GM12878 (cell line): ENCODE results near the gene ETV2. TPM values are rescaled to one million over a fixed set of nuclear protein-coding genes. Genes with fewer than 3 reads are reported as not detected.

Source experiments
- ATAC-seq: fragments of 200-7000 bp; cut with Tn5 transposase; 3 replicates; pipeline ENCODE4 v1.9.1; 2020; ENCODE audit warnings: mild to moderate bottlenecking, moderate library complexity
- BruUV-seq: library from RNA; stranded (reverse); fragments of 400-500 nt; replicated peaks from 2 replicates; lab custom pipeline; 2021; lab: Mats Ljungman, UMichigan
- CTCF ChIA-PET: fragments of 300-600 bp; sonication (Branson Sonifier 250); formaldehyde crosslinking; extraction: SDS; loops from one replicate; lab custom pipeline; 2021; ENCODE audit warnings: inconsistent platforms; lab: Yijun Ruan, JAX
- POLR2A ChIA-PET: fragments of 350-600 bp; formaldehyde crosslinking; extraction: SDS; loops from one replicate; lab custom pipeline; 2021; ENCODE audit warnings: inconsistent platforms; lab: Charles Lee
- RAD21 ChIA-PET: fragments of 300-600 bp; sonication (Branson Sonifier 250); formaldehyde crosslinking; loops from one replicate; lab custom pipeline; 2023; ENCODE audit warnings: antibody characterized with exemption; ENCODE audit not compliant: unreplicated experiment; lab: Charles Lee
- SMC1A ChIA-PET: fragments of 300-600 bp; sonication (Branson Sonifier 250); formaldehyde crosslinking; loops from one replicate; lab custom pipeline; 2023; ENCODE audit not compliant: unreplicated experiment, uncharacterized antibody; lab: Charles Lee
- DNase-seq: peaks from one replicate; pipeline ENCODE4 v3.0.0-alpha.2; 2011; ENCODE audit warnings: low read depth, low spot score
- FAIRE-seq: peaks from 3 replicates; lab custom pipeline; 2011; peaks lifted over from hg19 to GRCh38; lab: Jason Lieb, UNC
- H2AFZ ChIP-seq: 2 replicates; pipeline ENCODE4 v1.6.0; 2011; ENCODE audit warnings: low read depth, low read length, control low read depth; ENCODE audit not compliant: control insufficient read depth
- H3K27ac ChIP-seq: 2 replicates; pipeline ENCODE4 v1.5.1; 2011; ENCODE audit warnings: control low read depth; ENCODE audit not compliant: control insufficient read depth, insufficient read depth
- H3K27me3 ChIP-seq, 2 experiments: replicated peaks in 1 of 2; 2 replicates each; pipeline versions ENCODE4 v1.6.0 to v1.6.1; 2011; ENCODE audit warnings: low read length in 1 of 2; ENCODE audit not compliant: control insufficient read depth in 2 of 2, insufficient read depth in 2 of 2
- H3K36me3 ChIP-seq, 2 experiments: 2 replicates each; pipeline ENCODE4 v1.5.1; 2011; ENCODE audit warnings: low read length in 1 of 2; ENCODE audit not compliant: control insufficient read depth in 2 of 2, insufficient read depth in 2 of 2
- H3K4me1 ChIP-seq: 2 replicates; pipeline ENCODE4 v1.6.1; 2011; ENCODE audit warnings: mild to moderate bottlenecking, low read length, moderate library complexity, mixed read lengths; ENCODE audit not compliant: control insufficient read depth, insufficient read depth
- H3K4me2 ChIP-seq: 2 replicates; pipeline ENCODE4 v1.6.0; 2011; ENCODE audit warnings: control low read depth; ENCODE audit not compliant: control insufficient read depth, insufficient read depth
- H3K4me3 ChIP-seq: fragments of 200-600 bp; sonication (generic); 2 replicates; pipeline ENCODE4 v1.5.1; 2016
- H3K79me2 ChIP-seq: 2 replicates; pipeline ENCODE4 v1.6.0; 2011; ENCODE audit warnings: low read length; ENCODE audit not compliant: control insufficient read depth, insufficient read depth
- H3K9ac ChIP-seq: 2 replicates; pipeline ENCODE4 v1.8.0; 2011; ENCODE audit warnings: low read length, control low read depth, mixed read lengths; ENCODE audit not compliant: control insufficient read depth, insufficient read depth
- H3K9me3 ChIP-seq: replicated peaks from 3 replicates; pipeline ENCODE4 v1.5.1; 2011; ENCODE audit warnings: mild to moderate bottlenecking, low read length; ENCODE audit not compliant: control insufficient read depth, insufficient read depth
- H4K20me1 ChIP-seq: 2 replicates; pipeline ENCODE4 v1.6.0; 2011; ENCODE audit not compliant: control insufficient read depth, insufficient read depth
- CBX3 ChIP-seq: fragments of 200-600 bp; sonication (generic); IDR thresholded peaks from 2 replicates; pipeline ENCODE4 v1.6.1; 2016; ENCODE audit warnings: low read depth, borderline replicate concordance
- CHD4 ChIP-seq: fragments of 200-600 bp; sonication (generic); IDR thresholded peaks from 2 replicates; pipeline ENCODE4 v1.6.1; 2016; ENCODE audit warnings: mild to moderate bottlenecking
- FOXK2 ChIP-seq: fragments of 450-650 bp; IDR thresholded peaks from 2 replicates; pipeline ENCODE4 v1.6.1; 2017; ENCODE audit warnings: mild to moderate bottlenecking, moderate library complexity
- NFIC ChIP-seq: IDR thresholded peaks from 2 replicates; pipeline ENCODE4 v1.6.1; 2012; ENCODE audit warnings: low read depth, mild to moderate bottlenecking, inconsistent platforms, low read length, moderate library complexity
- NR2C2 ChIP-seq: IDR thresholded peaks from 2 replicates; pipeline ENCODE4 v1.6.1; 2011; ENCODE audit warnings: borderline replicate concordance, low read depth; ENCODE audit not compliant: control insufficient read depth, insufficient read length
- POLR2AphosphoS2 ChIP-seq: IDR thresholded peaks from 2 replicates; pipeline ENCODE4 v1.6.1; 2011; ENCODE audit warnings: low read depth, mild to moderate bottlenecking, low read length, improper control_type of control experiment, moderate library complexity
- POLR2AphosphoS5 ChIP-seq: IDR thresholded peaks from 2 replicates; pipeline ENCODE4 v1.6.1; 2011; ENCODE audit warnings: mild to moderate bottlenecking, low read length, inconsistent platforms
- SMC3 ChIP-seq: IDR thresholded peaks from 2 replicates; pipeline ENCODE4 v1.6.1; 2011; ENCODE audit warnings: low read length, improper control_type of control experiment, borderline replicate concordance
- SREBF1 ChIP-seq: IDR thresholded peaks from 2 replicates; pipeline ENCODE4 v1.6.1; 2012; ENCODE audit warnings: mild to moderate bottlenecking, low read length
- SRF ChIP-seq, 2 experiments: IDR thresholded peaks; 2 replicates each; pipeline ENCODE4 v1.6.1; 2011; ENCODE audit warnings: low read depth in 2 of 2, low read length in 2 of 2, mild to moderate bottlenecking in 1 of 2, moderate library complexity in 1 of 2
- TAF1 ChIP-seq: IDR thresholded peaks from 2 replicates; pipeline ENCODE4 v1.6.1; 2011; ENCODE audit warnings: mild to moderate bottlenecking, low read depth, low read length, borderline replicate concordance
- TCF7 ChIP-seq: IDR thresholded peaks from 2 replicates; pipeline ENCODE4 v1.6.1; 2014; ENCODE audit warnings: antibody characterized with exemption, borderline replicate concordance
- WGBS: methylation state at CpG from one replicate; pipeline ENCODE4 v1.1.6; 2016; ENCODE audit warnings: low lambda C conversion rate; ENCODE audit not compliant: insufficient replicate concordance, insufficient coverage; ENCODE audit errors: missing lambda C conversion rate; 5-methylcytosine and 5-hydroxymethylcytosine counted together
- in situ Hi-C: fragments of 300-500 bp; cut with MboI; formaldehyde crosslinking; loops from 9 replicates; pipeline ENCODE4 v1.14.3; 2018; ENCODE audit warnings: mixed read lengths
- intact Hi-C: fragments of 100-400 bp; cut with micrococcal nuclease; formaldehyde crosslinking; loops from one replicate; pipeline ENCODE4 v1.14.2; 2022; ENCODE audit not compliant: unreplicated experiment
- polyA plus RNA-seq, 11 experiments: library from polyadenylated mRNA; depleted of rRNA in 4 of 11; unstranded in 6 of 11; stranded (reverse) in 5 of 11; fragments of >200 nt; fragmentation: Nextera tagmentation in 4 of 11; fragmentation: Illumina TruSeq in 1 of 11; extraction: Ambion mirVana in 4 of 11; extraction: Trizol in 1 of 11; gene quantifications; 1 replicate in 1 of 11; 2 replicates in 10 of 11; pipeline versions ENCODE4 v1.2.1 to v1.2.3, GENCODE V29; 2011 to 2016; ENCODE audit warnings: inconsistent platforms in 2 of 11, missing spikeins in 2 of 11, low read depth in 1 of 11
- total RNA-seq, 4 experiments: library from RNA; depleted of rRNA in 3 of 4; stranded (reverse); fragments of >200 nt in 3 of 4; fragmentation: Illumina TruSeq in 1 of 4; extraction: Trizol in 1 of 4; gene quantifications; 2 replicates each; pipeline versions ENCODE4 v1.2.1 to v1.2.3, GENCODE V29; 2013 to 2021
- TF ChIP-seq, protein P1 (sequence below): fragments of 450-650 bp; IDR thresholded peaks from 2 replicates; pipeline ENCODE4 v1.6.1; 2017; ENCODE audit warnings: mild to moderate bottlenecking, moderate library complexity

The ETV2 gene
- total and polyA plus RNA-seq, 10 of the 15 experiments (the other 5 are each of a cell fraction or from before 2014, with no cell fraction given) = 0.10 to 1.4 (median 0.54) TPM; not detected in 1

- TF ChIP-seq, protein P1, sequence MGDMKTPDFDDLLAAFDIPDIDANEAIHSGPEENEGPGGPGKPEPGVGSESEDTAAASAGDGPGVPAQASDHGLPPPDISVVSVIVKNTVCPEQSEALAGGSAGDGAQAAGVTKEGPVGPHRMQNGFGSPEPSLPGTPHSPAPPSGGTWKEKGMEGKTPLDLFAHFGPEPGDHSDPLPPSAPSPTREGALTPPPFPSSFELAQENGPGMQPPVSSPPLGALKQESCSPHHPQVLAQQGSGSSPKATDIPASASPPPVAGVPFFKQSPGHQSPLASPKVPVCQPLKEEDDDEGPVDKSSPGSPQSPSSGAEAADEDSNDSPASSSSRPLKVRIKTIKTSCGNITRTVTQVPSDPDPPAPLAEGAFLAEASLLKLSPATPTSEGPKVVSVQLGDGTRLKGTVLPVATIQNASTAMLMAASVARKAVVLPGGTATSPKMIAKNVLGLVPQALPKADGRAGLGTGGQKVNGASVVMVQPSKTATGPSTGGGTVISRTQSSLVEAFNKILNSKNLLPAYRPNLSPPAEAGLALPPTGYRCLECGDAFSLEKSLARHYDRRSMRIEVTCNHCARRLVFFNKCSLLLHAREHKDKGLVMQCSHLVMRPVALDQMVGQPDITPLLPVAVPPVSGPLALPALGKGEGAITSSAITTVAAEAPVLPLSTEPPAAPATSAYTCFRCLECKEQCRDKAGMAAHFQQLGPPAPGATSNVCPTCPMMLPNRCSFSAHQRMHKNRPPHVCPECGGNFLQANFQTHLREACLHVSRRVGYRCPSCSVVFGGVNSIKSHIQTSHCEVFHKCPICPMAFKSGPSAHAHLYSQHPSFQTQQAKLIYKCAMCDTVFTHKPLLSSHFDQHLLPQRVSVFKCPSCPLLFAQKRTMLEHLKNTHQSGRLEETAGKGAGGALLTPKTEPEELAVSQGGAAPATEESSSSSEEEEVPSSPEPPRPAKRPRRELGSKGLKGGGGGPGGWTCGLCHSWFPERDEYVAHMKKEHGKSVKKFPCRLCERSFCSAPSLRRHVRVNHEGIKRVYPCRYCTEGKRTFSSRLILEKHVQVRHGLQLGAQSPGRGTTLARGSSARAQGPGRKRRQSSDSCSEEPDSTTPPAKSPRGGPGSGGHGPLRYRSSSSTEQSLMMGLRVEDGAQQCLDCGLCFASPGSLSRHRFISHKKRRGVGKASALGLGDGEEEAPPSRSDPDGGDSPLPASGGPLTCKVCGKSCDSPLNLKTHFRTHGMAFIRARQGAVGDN = no peak
- TF ChIP-seq POLR2AphosphoS2 = no peak
- no peak for TF ChIP-seq TCF7
- no peak for TF ChIP-seq NR2C2
- TF ChIP-seq SRF (IDR thresholded peaks at IDR 0.05; ENCODE audit: low read depth in 2 of 2, low read length in 2 of 2) = no peak
- no peak for TF ChIP-seq TAF1
- TF ChIP-seq SREBF1 = no peak
- TF ChIP-seq CBX3 = no peak
- TF ChIP-seq POLR2AphosphoS5 = no peak
- no peak for TF ChIP-seq SMC3
- no peak for TF ChIP-seq CHD4
- TF ChIP-seq NFIC = no peak
- no peak for TF ChIP-seq FOXK2
- no peak overlapping the region for H3K27ac ChIP-seq
- H3K4me3 ChIP-seq = no peak overlapping the region
- peaks cover 9% of the 10 kb centered on the region for H3K9me3 ChIP-seq
- POLR2A ChIA-PET = interaction anchor here (0.6 to 1.5 kb wide), 6 partner anchors 10 to 98 kb away, joined by 3 to 16 read pairs (median 4); no protein-coding TSS in a partner anchor
- H3K4me2 ChIP-seq = no peak overlapping the region
- BruUV-seq = no TSS peak
- H3K79me2 ChIP-seq = no peaks in the 10 kb centered on the region
- ATAC-seq = no peak
- in situ Hi-C loops = no loop called here
- no peak for DNase-seq
- H3K27me3 ChIP-seq = no peaks in the 10 kb centered on the region
- CTCF ChIA-PET = interaction anchor here (0.8 to 3.0 kb wide), 3 partner anchors 9 to 327 kb away, joined by 3 to 10 read pairs (median 4); no protein-coding TSS in a partner anchor
- WGBS = 71% methylated on average over 3 of the region's 3 CpGs
- H2AFZ ChIP-seq = no peak overlapping the region
- no peaks in the 10 kb centered on the region for H3K36me3 ChIP-seq
- RAD21 ChIA-PET = interaction anchor here (3.1 kb wide), 1 partner anchor 10 kb away, joined by 11 read pairs; no protein-coding TSS in a partner anchor
- H3K9ac ChIP-seq = no peak overlapping the region
- no peak for FAIRE-seq
- intact Hi-C loops = no loop called here
- H4K20me1 ChIP-seq = no peaks in the 10 kb centered on the region
- SMC1A ChIA-PET = interaction anchor here (1.0 to 2.2 kb wide), 2 partner anchors 10 to 15 kb away, joined by 3 to 14 read pairs; no protein-coding TSS in a partner anchor
- peaks cover 17% of the 10 kb centered on the region for H3K4me1 ChIP-seq
Measured at GRCh38 chr19:35607661-35608060, 33.9 kb upstream of the ETV2 start.
